Glutamatergic neuron (in vitro differentiated cells): ENCODE measurements around the gene SLC6A15. TPM values are rescaled to one million over a fixed set of nuclear protein-coding genes. Genes with fewer than 3 reads are reported as not detected.

Experiments used
- DNase-seq: peaks from one replicate; pipeline ENCODE4 v3.0.0; 2022
- H3K27ac Mint-ChIP-seq: one replicate; pipeline ENCODE4 v1.8.0; 2020; ENCODE audit warnings: mild to moderate bottlenecking, mixed read lengths, inconsistent platforms; ENCODE audit not compliant: unreplicated experiment
- H3K27me3 Mint-ChIP-seq: one replicate; pipeline ENCODE4 v1.8.0; 2020; ENCODE audit warnings: mild to moderate bottlenecking, moderate library complexity, mixed read lengths, inconsistent platforms; ENCODE audit not compliant: unreplicated experiment
- H3K36me3 Mint-ChIP-seq: one replicate; pipeline ENCODE4 v1.8.0; 2020; ENCODE audit warnings: mild to moderate bottlenecking, mixed read lengths, inconsistent platforms; ENCODE audit not compliant: unreplicated experiment
- H3K4me1 Mint-ChIP-seq: one replicate; pipeline ENCODE4 v1.8.0; 2020; ENCODE audit warnings: mild to moderate bottlenecking, low read depth, mixed read lengths, inconsistent platforms; ENCODE audit not compliant: unreplicated experiment
- H3K4me3 Mint-ChIP-seq: one replicate; pipeline ENCODE4 v1.8.0; 2020; ENCODE audit warnings: mild to moderate bottlenecking, mixed read lengths, inconsistent platforms; ENCODE audit not compliant: unreplicated experiment
- H3K9me3 Mint-ChIP-seq: one replicate; pipeline ENCODE4 v1.8.0; 2020; ENCODE audit warnings: mild to moderate bottlenecking, moderate library complexity, mixed read lengths, inconsistent platforms; ENCODE audit not compliant: unreplicated experiment
- total RNA-seq: library from RNA; stranded (reverse); fragmentation: NEBNext Ultra II Directional; extraction: Animal tissue kit (Norgen Biotek cat#: 25700); gene quantifications from one replicate; pipeline ENCODE4 v1.2.1, GENCODE V29; 2021; ENCODE audit not compliant: unreplicated experiment
- TF ChIP-seq, protein P1 (sequence below): fragments of 200-600 bp; sonication (generic); IDR thresholded peaks from one replicate; pipeline ENCODE4 v1.5.0; 2021; ENCODE audit not compliant: partially characterized antibody, unreplicated experiment

Gene SLC6A15
- total RNA-seq, 1 donor from 2014 or later, result 123 TPM

DNA sequence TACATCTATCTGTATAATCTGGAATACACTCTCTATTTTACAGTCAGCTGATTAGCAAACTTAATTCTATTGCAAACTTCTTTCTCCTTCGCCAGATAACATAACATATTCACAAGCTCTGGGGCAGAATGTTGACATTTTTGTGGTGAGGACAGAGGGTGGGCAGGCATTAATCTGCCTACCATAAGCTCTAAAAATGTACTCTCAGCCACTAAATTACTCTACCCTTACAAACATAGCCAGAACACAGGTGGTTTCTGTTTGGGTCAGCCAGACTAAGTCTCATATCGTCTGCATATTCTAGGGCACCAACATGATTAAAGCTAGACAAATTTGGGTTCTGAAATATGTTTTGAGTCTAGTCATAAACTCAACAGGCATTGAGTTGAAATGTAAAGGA is 90.1 kb downstream of the SLC6A15 start:
- Mint-ChIP-seq H3K27me3 (no peaks in the 10 kb centered on the region), H3K9me3 (no peaks in the 10 kb centered on the region), H3K4me3 (no peak overlapping the region), H3K36me3 (no peaks in the 10 kb centered on the region), H3K4me1 (no peaks in the 10 kb centered on the region), H3K27ac (no peak overlapping the region)
- no peak for DNase-seq
- TF ChIP-seq, protein P1, sequence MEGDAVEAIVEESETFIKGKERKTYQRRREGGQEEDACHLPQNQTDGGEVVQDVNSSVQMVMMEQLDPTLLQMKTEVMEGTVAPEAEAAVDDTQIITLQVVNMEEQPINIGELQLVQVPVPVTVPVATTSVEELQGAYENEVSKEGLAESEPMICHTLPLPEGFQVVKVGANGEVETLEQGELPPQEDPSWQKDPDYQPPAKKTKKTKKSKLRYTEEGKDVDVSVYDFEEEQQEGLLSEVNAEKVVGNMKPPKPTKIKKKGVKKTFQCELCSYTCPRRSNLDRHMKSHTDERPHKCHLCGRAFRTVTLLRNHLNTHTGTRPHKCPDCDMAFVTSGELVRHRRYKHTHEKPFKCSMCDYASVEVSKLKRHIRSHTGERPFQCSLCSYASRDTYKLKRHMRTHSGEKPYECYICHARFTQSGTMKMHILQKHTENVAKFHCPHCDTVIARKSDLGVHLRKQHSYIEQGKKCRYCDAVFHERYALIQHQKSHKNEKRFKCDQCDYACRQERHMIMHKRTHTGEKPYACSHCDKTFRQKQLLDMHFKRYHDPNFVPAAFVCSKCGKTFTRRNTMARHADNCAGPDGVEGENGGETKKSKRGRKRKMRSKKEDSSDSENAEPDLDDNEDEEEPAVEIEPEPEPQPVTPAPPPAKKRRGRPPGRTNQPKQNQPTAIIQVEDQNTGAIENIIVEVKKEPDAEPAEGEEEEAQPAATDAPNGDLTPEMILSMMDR, result no peak

DNA sequence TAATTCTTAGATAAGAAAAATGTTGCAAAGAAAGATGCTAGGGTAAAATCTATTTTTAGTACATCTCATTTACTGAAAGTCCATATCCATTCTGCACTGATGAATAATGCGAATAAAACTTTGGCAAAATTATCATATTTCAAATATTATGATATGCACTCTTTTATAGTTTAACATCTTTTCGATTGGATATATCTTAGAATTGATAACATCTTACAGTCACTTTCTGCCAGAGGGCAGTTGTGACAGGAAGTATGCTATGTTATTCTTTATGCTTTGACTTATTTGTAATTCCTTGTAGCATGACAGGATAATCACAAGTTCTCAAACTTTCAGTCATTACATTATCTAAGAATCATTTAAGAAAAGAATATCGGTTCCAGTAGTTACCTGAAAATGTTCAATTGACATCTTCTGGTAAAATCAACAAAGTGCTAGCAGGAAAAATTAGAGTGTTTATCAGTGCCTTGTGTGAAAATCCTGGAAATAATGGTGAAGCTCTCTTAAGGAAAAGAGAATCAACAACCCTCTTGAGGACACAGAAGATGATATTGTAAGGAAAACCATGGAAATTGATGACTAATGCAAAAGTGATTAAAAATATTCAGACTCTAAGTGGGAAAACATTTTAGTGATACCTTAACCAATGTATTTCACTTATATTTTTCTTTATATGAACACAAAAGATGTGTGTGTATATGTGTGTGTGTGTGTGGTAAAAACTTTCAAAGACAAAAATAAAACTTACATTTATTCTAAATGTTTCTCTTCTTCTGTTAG is 95.5 kb downstream of the SLC6A15 start:
- H3K27me3 Mint-ChIP-seq, result no peaks in the 10 kb centered on the region
- no peaks in the 10 kb centered on the region for H3K36me3 Mint-ChIP-seq
- no peak for DNase-seq
- TF ChIP-seq, protein P1, result no peak
- H3K4me1 Mint-ChIP-seq, result no peaks in the 10 kb centered on the region
- H3K9me3 Mint-ChIP-seq, result no peaks in the 10 kb centered on the region
- H3K27ac Mint-ChIP-seq, result no peak overlapping the region
- H3K4me3 Mint-ChIP-seq, result no peak overlapping the region

DNA sequence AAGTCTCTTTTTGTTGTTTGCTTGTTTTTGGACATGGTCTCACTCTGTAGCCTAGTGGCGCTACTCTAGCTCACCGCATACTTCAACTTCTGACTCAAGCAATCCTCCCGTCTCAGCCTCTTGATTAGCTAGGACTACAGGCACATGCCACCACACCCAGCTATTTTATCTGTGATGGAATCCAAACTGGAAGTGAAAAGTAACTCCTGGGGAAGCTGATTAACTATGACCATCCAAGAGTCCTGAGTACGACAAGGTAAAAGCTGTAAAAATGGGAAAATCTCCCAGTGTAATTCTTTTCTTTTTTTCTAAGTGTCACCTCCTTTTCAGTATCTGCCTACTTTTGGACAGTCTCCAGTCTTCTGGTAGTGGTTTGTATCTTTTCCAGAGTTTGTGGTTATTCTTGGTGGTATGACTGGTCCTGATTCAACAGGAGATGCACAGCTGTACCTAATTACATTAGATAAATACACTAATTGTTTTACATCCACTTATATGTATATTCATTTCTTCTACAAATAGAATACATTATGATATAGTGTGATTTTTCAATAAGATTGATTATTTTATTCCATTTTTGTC is 97.8 kb downstream of the SLC6A15 start:
- Mint-ChIP-seq H3K4me3 (no peak overlapping the region), H3K27me3 (no peaks in the 10 kb centered on the region), H3K4me1 (no peaks in the 10 kb centered on the region), H3K36me3 (no peaks in the 10 kb centered on the region), H3K9me3 (no peaks in the 10 kb centered on the region), H3K27ac (no peak overlapping the region)
- TF ChIP-seq, protein P1, result no peak
- DNase-seq, result no peak

DNA sequence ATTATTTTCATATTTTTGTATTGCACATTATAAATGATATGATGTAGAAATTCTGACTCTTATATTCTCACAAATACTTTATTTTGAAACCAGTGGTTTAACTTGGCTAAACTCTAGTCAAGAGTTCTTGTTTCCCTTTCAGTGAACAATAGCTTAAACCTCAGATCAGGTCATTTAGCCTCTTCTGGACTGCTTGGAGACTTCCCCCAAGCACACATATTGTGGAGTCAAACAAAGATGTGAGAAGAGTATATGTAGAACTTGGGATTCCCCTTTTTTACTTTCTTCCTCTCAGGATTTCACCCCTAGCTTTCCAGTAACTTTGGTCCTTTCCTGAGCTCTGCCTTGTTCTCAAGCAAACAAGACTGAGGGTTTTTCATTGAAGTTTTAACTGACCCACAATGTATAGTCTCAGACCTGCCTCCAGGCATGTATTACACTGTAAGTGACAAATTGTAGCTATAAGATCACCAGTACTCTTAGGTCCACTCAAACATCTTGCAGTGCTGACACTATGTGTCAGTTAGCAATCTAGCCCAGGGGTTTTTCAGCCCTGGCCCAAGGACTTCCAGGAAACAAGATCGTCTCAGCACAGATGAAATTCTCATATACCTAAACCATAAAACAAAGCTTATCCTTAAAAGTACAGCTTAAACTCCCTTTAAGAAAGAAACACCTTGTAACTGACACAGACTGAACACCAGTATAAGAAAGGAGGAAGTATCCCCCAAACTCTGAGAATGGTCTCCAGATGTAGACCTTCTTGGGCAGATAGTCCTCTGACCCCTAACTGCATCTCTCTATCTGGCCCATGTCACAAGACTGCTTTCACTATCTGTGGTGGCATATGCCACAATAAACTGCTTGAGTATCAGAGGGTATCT is 98.6 kb downstream of the SLC6A15 start:
- Mint-ChIP-seq H3K4me1 (no peaks in the 10 kb centered on the region), H3K36me3 (no peaks in the 10 kb centered on the region), H3K27me3 (no peaks in the 10 kb centered on the region), H3K9me3 (no peaks in the 10 kb centered on the region), H3K4me3 (no peak overlapping the region), H3K27ac (no peak overlapping the region)
- TF ChIP-seq, protein P1, result no peak
- no peak for DNase-seq
